B cell (primary cell): Measurements from ENCODE around the gene PANK4. TPM values are rescaled to one million over a fixed set of nuclear protein-coding genes. Genes with fewer than 3 reads are reported as not detected.

Experiments
- ATAC-seq: fragments of 200-7000 bp; cut with Tn5 transposase; one replicate; pipeline ENCODE4 v1.10.0; 2021; ENCODE audit warnings: low read depth, mild to moderate bottlenecking, moderate number of reproducible peaks, moderate library complexity
- CTCF ChIA-PET: fragments of 350-600 bp; sonication (Branson Sonifier 250); formaldehyde crosslinking; loops from one replicate; lab custom pipeline; 2021; ENCODE audit warnings: antibody characterized with exemption, inconsistent platforms; lab: Charles Lee
- POLR2A ChIA-PET: fragments of 350-600 bp; sonication (Branson Sonifier 250); formaldehyde crosslinking; loops from one replicate; lab custom pipeline; 2021; ENCODE audit warnings: antibody characterized with exemption; lab: Charles Lee
- DNase-seq: peaks from one replicate; pipeline ENCODE4 v3.0.0; 2013
- H2AFZ ChIP-seq: 2 replicates; pipeline ENCODE4 v1.6.1; 2012; ENCODE audit warnings: mild to moderate bottlenecking, low read depth, low read length; ENCODE audit not compliant: insufficient read depth, poor library complexity, severe bottlenecking
- H3K27ac ChIP-seq, 2 donors: 1 replicate in 1 of 2; 2 replicates in 1 of 2; pipeline ENCODE4 v1.5.1; 2012 to 2013; ENCODE audit warnings: low read length in 2 of 2, mild to moderate bottlenecking in 2 of 2, moderate library complexity in 1 of 2
- H3K27me3 ChIP-seq, 4 experiments: fragments of 200-600 bp in 1 of 4; sonication (generic) in 1 of 4; replicated peaks in 1 of 4; 1 replicate in 2 of 4; 2 replicates in 2 of 4; pipeline versions ENCODE4 v1.6.1 to v1.7.0; 2013 to 2016; ENCODE audit warnings: low read length in 3 of 4, mild to moderate bottlenecking in 2 of 4, mixed read lengths in 1 of 4, moderate library complexity in 1 of 4; ENCODE audit not compliant: insufficient read depth in 4 of 4, control insufficient read depth in 3 of 4; ENCODE audit errors: control extremely low read depth in 1 of 4
- H3K36me3 ChIP-seq, 2 experiments: replicated peaks in 1 of 2; 1 replicate in 1 of 2; 2 replicates in 1 of 2; pipeline versions ENCODE4 v1.6.1 to v1.7.1; 2013; ENCODE audit warnings: low read length in 1 of 2; ENCODE audit not compliant: insufficient read depth in 2 of 2, control insufficient read depth in 1 of 2; ENCODE audit errors: control extremely low read depth in 1 of 2, extremely low read depth in 1 of 2
- H3K4me1 ChIP-seq, 2 donors: fragments of 200-600 bp in 1 of 2; sonication (generic) in 1 of 2; 1 replicate in 1 of 2; 2 replicates in 1 of 2; pipeline versions ENCODE4 v1.5.1 to v1.6.1; 2013 to 2017; ENCODE audit warnings: low read length in 2 of 2; ENCODE audit not compliant: control insufficient read depth in 2 of 2, insufficient read depth in 2 of 2
- H3K4me2 ChIP-seq: replicated peaks from 2 replicates; pipeline ENCODE3; 2012; ENCODE audit warnings: mild to moderate bottlenecking, low read depth, low read length; ENCODE audit not compliant: poor library complexity, severe bottlenecking
- H3K4me3 ChIP-seq, 5 experiments: fragments of 200-600 bp in 1 of 5; sonication (generic) in 1 of 5; 1 replicate in 3 of 5; 2 replicates in 2 of 5; pipeline versions ENCODE4 v1.5.1 to v1.7.0; 2011 to 2016; ENCODE audit warnings: low read length in 4 of 5, mild to moderate bottlenecking in 4 of 5, low read depth in 2 of 5, control low read depth in 1 of 5, moderate library complexity in 1 of 5; ENCODE audit not compliant: insufficient read depth in 1 of 5; ENCODE audit errors: control extremely low read depth in 1 of 5, extremely low read depth in 1 of 5
- H3K79me2 ChIP-seq: fragments of 200-600 bp; sonication (generic); one replicate; pipeline ENCODE4 v1.6.0; 2016; ENCODE audit warnings: low read length; ENCODE audit not compliant: control insufficient read depth, insufficient read depth
- H3K9ac ChIP-seq: fragments of 200-600 bp; sonication (generic); 2 replicates; pipeline ENCODE4 v1.6.1; 2017; ENCODE audit warnings: mild to moderate bottlenecking, low read length, moderate library complexity
- H3K9me3 ChIP-seq, 3 donors: one replicate each; pipeline versions ENCODE4 v1.6.1 to v1.7.1; 2013; ENCODE audit warnings: low read length in 2 of 3; ENCODE audit not compliant: control insufficient read depth in 2 of 3, insufficient read depth in 1 of 3; ENCODE audit errors: control extremely low read depth in 1 of 3
- H4K20me1 ChIP-seq: 2 replicates; pipeline ENCODE4 v1.6.0; 2012; ENCODE audit warnings: mild to moderate bottlenecking, low read length; ENCODE audit not compliant: insufficient read depth, control insufficient read depth, poor library complexity, severe bottlenecking
- H3K27ac Mint-ChIP-seq: one replicate; pipeline ENCODE4 v1.8.0; 2021; ENCODE audit warnings: mixed read lengths
- H3K27me3 Mint-ChIP-seq: one replicate; pipeline ENCODE4 v1.8.0; 2021; ENCODE audit warnings: mixed read lengths
- H3K4me1 Mint-ChIP-seq: one replicate; pipeline ENCODE4 v1.8.0; 2021; ENCODE audit warnings: mixed read lengths
- H3K4me3 Mint-ChIP-seq: one replicate; pipeline ENCODE4 v1.8.0; 2021; ENCODE audit warnings: mixed read lengths
- H3K9me3 Mint-ChIP-seq: one replicate; pipeline ENCODE4 v1.8.0; 2022; ENCODE audit warnings: mixed read lengths; ENCODE audit not compliant: insufficient read depth
- CTCF ChIP-seq: fragments of 200-600 bp; IDR thresholded peaks from one replicate; pipeline ENCODE4 v1.8.0; 2022; ENCODE audit warnings: antibody characterized with exemption, mild to moderate bottlenecking
- EZH2 ChIP-seq: IDR thresholded peaks from 2 replicates; pipeline ENCODE4 v1.6.1; 2012; ENCODE audit warnings: borderline replicate concordance, low read depth, mild to moderate bottlenecking, moderate library complexity, low read length; ENCODE audit not compliant: insufficient read depth, poor library complexity, severe bottlenecking
- WGBS: methylation state at CpG from one replicate; pipeline ENCODE4 v1.1.5; 2013; ENCODE audit warnings: missing lambda C conversion rate; ENCODE audit not compliant: insufficient coverage; 5-methylcytosine and 5-hydroxymethylcytosine counted together
- intact Hi-C: fragments of 100-400 bp; cut with micrococcal nuclease; formaldehyde crosslinking; loops from one replicate; pipeline ENCODE4 v1.10.0; 2022
- polyA plus RNA-seq: library from polyadenylated mRNA; depleted of rRNA; stranded (reverse); fragments of >200 nt; gene quantifications from 2 replicates; pipeline ENCODE4 v1.2.3, GENCODE V29; 2012
- total RNA-seq, 2 donors: library from RNA; stranded (reverse); fragments of 120-200 nt in 1 of 2; gene quantifications; 1 replicate in 1 of 2; 2 replicates in 1 of 2; pipeline versions ENCODE4 v1.2.3 to v1.2.4, GENCODE V29; 2013 to 2022

Gene PANK4
- total and polyA plus RNA-seq, 2 donors (not counting 1 experiment from before 2014, with no cell fraction given): 38.0 to 80.5 TPM

- Histone ChIP-seq H4K20me1 (peaks cover 19% of the 10 kb centered on the region), H3K4me3 (peak overlapping the region; percentile 82 to 91 (median 85)), H2AFZ (peak overlapping the region; percentile 74), H3K36me3 (peaks cover 0 to 40% of the 10 kb centered on the region in 2 experiments), H3K4me1 (peaks cover 31 to 41% of the 10 kb centered on the region in 2 donors), H3K27me3 (no peaks in the 10 kb centered on the region), H3K9me3 (peaks cover 0 to 3% (median 0%) of the 10 kb centered on the region in 3 donors), H3K4me2 (peak overlapping the region; percentile 100), H3K79me2 (peaks cover 31% of the 10 kb centered on the region), H3K27ac (peak overlapping the region; percentile 87 to 99), H3K9ac (peak overlapping the region; percentile 90)
- H3K27ac Mint-ChIP-seq: peak overlapping the region; percentile 97
- POLR2A ChIA-PET: interaction anchor here (0.6 to 3.0 kb wide), 10 partner anchors 8 to 141 kb away, joined by 3 to 77 read pairs (median 6); partner anchors contain the start of genes PANK4 and PRXL2B
- no peaks in the 10 kb centered on the region for H3K9me3 Mint-ChIP-seq
- ATAC-seq: peak; percentile 2
- TF ChIP-seq EZH2: no peak
- no peak for TF ChIP-seq CTCF
- H3K4me1 Mint-ChIP-seq: peaks cover 51% of the 10 kb centered on the region
- peak overlapping the region; percentile 95 for H3K4me3 Mint-ChIP-seq
- CTCF ChIA-PET: interaction anchor here (0.7 to 3.9 kb wide), 12 partner anchors 9 to 362 kb away, joined by 3 to 47 read pairs (median 6); partner anchors contain the start of genes FAAP20, PANK4 and PRXL2B
- intact Hi-C loops: loop anchor here (1.0 kb wide), 3 partner anchors 9 to 86 kb away; no protein-coding TSS in a partner anchor
- 5% methylated on average over 24 of the region's 24 CpGs for WGBS
- no peak for DNase-seq
- no peaks in the 10 kb centered on the region for H3K27me3 Mint-ChIP-seq
Measured at GRCh38 chr1:2556678-2557481, 30.5 kb upstream of the PANK4 start.
